ENCODE data around the gene KLRF2.
"Not testable (repeated sequence)": the region's sequence is repeated elsewhere in the genome, so short reads cannot be mapped to it uniquely, and the experiment has no call there.

KLRF2 gene

GRCh38 chr12:9868951-9869306 is 12.4 kb upstream of the KLRF2 start:
- no peak for TF ChIP-seq JUND (IDR thresholded peaks at IDR 0.05; ENCODE audit: low read depth)
- in situ Hi-C loops (cut with HindIII; ENCODE audit: low pct_unique_long_range_greater_than_20kb, low sequenced_read_pairs), result no loop called here
- DNase-seq (ENCODE audit: low read depth in 1 of 2, low spot score in 1 of 2), result no peak

- TF ChIP-seq JUND (IDR thresholded peaks at IDR 0.05; ENCODE audit: low read depth), result no peak
- in situ Hi-C loops (cut with HindIII; ENCODE audit: low pct_unique_long_range_greater_than_20kb, low sequenced_read_pairs), result no loop called here
- no peak for DNase-seq (ENCODE audit: low read depth in 1 of 2, low spot score in 1 of 2)
Measured at GRCh38 chr12:9869307-9870161, 11.8 kb upstream of the KLRF2 start, which contains the start of gene CLEC2B. TSS of gene CLEC2B (minus strand) at chr12:9869354.

DNA sequence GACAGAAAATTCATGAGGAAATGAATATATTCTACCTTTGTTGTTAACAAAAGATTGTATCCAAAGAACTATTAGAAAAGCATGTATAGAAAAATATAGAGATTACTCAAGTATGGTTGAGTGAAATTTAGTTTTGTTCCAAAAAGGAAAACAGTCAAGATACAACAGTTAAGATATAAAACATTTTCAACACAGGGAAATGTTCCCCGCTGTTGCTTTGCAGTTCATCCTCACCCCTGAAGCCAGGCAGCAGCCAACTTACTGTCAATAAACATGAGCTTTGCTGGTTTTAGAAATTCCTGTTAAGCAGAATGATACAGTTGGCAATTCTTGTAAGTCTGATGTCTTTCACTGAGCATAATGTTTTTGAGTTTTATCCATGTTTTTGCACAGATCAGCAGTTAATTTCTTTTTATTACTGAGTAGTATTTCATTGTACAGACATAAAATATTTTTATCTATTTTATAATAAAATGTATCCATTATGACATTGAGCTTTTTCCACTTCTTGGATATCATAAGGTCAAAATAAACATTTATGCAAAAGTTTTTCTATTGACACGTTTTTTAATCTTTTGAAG is 10.9 kb upstream of the KLRF2 start:
- in situ Hi-C loops (cut with HindIII; ENCODE audit: low pct_unique_long_range_greater_than_20kb, low sequenced_read_pairs), result no loop called here
- no peak for DNase-seq (ENCODE audit: low read depth in 1 of 2, low spot score in 1 of 2)
- TF ChIP-seq JUND (IDR thresholded peaks at IDR 0.05; ENCODE audit: low read depth), result no peak

DNA sequence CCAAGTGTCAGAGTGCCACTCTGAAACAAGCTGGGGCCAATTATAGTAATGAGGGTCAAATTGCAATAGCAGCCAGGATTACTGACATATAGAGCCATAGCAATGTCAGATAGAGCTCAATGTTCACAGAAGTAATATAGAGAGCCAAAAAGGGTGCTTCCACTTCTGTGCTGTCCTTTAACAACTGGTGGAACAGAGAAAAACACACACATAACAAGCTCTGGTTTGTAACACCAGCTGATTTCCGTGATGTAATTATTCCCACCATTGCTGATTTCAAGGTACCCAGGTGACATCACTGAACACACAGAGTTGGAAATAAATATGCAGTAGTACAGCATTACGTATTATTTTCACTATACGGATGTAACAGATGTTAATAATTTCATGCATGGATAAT is 9.1 kb upstream of the KLRF2 start:
- no peak for DNase-seq (ENCODE audit: low read depth in 1 of 2, low spot score in 1 of 2)
- in situ Hi-C loops (cut with HindIII; ENCODE audit: low pct_unique_long_range_greater_than_20kb, low sequenced_read_pairs), result no loop called here
- no peak for TF ChIP-seq JUND (IDR thresholded peaks at IDR 0.05; ENCODE audit: low read depth)

DNA sequence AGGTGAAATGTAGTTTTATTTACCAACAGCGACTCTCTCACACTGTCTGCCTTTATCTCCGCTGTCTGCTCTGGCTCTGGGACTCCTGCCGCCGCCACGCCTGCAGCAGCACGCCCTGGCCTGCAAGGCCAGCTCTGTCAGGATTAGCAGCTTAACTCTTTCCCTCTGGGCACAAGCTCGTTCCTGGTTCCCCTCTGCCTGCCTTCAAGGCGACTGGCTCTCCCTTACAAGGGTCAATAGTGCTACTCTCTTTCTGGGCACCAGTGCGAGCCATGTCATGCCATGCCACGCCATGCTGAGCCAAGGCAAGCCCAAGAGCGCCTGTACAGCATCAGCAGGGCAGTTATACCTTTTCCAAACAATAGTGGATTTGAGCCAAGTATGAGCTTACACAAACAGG is 8.5 kb upstream of the KLRF2 start:
- in situ Hi-C loops (cut with HindIII; ENCODE audit: low pct_unique_long_range_greater_than_20kb, low sequenced_read_pairs), result no loop called here
- TF ChIP-seq JUND (IDR thresholded peaks at IDR 0.05; ENCODE audit: low read depth), result no peak
- DNase-seq (ENCODE audit: low read depth in 1 of 2, low spot score in 1 of 2), result peak in 1 of 2 experiments; percentile 46

GRCh38 chr12:9876120-9876519 is 5.2 kb upstream of the KLRF2 start:
- in situ Hi-C loops (cut with HindIII; ENCODE audit: low pct_unique_long_range_greater_than_20kb, low sequenced_read_pairs), result not testable (repeated sequence)

GRCh38 chr12:9880532-9881078 is 684 bp upstream of the KLRF2 start:
- no peak for TF ChIP-seq JUND (IDR thresholded peaks at IDR 0.05; ENCODE audit: low read depth)
- DNase-seq (ENCODE audit: low read depth in 1 of 2, low spot score in 1 of 2), result no peak
- in situ Hi-C loops (cut with HindIII; ENCODE audit: low pct_unique_long_range_greater_than_20kb, low sequenced_read_pairs), result no loop called here

More at GRCh38 chr12:9876120-9876519, 5.2 kb upstream of the KLRF2 start:
- not testable (repeated sequence) for DNase-seq (ENCODE audit: low read depth in 1 of 2, low spot score in 1 of 2)

DNA sequence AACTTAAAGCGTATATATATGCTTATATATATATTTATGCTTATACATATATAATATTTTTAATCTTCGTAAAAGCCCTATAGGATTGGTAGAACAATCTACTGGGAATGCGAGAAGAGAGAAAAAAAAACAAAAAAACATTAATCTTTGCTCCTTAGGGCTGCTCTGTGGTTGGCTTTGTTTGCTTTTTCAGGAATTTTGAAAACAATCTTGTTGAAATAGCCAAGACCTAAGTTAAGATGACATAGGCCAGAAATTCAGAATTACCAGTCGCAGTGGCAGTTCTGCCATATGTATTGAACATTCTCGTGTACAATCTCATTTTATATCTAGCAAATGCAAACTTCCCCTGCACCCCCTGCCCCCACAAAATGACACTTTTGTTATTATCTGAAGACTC is 699 bp downstream of the KLRF2 start:
- TF ChIP-seq JUND (IDR thresholded peaks at IDR 0.05; ENCODE audit: low read depth), result no peak
- in situ Hi-C loops (cut with HindIII; ENCODE audit: low pct_unique_long_range_greater_than_20kb, low sequenced_read_pairs), result no loop called here
- peak in 1 of 2 experiments; percentile 45 for DNase-seq (ENCODE audit: low read depth in 1 of 2, low spot score in 1 of 2)

- TF ChIP-seq JUND (IDR thresholded peaks at IDR 0.05; ENCODE audit: low read depth), result no peak
- in situ Hi-C loops (cut with HindIII; ENCODE audit: low pct_unique_long_range_greater_than_20kb, low sequenced_read_pairs), result no loop called here
- DNase-seq (ENCODE audit: low read depth in 1 of 2, low spot score in 1 of 2), result peak in 1 of 2 experiments; percentile 45
Measured at GRCh38 chr12:9883175-9883574, 1.9 kb downstream of the KLRF2 start.

- in situ Hi-C loops (cut with HindIII; ENCODE audit: low pct_unique_long_range_greater_than_20kb, low sequenced_read_pairs), result no loop called here
- no peak for TF ChIP-seq JUND (IDR thresholded peaks at IDR 0.05; ENCODE audit: low read depth)
- no peak for DNase-seq (ENCODE audit: low read depth in 1 of 2, low spot score in 1 of 2)
Measured at GRCh38 chr12:9888665-9889273, 7.5 kb downstream of the KLRF2 start.

GRCh38 chr12:9895215-9895971 is 14.1 kb downstream of the KLRF2 start:
- no peak for TF ChIP-seq JUND (IDR thresholded peaks at IDR 0.05; ENCODE audit: low read depth)
- no peak for DNase-seq (ENCODE audit: low read depth in 1 of 2, low spot score in 1 of 2)
- in situ Hi-C loops (cut with HindIII; ENCODE audit: low pct_unique_long_range_greater_than_20kb, low sequenced_read_pairs), result no loop called here

DNA sequence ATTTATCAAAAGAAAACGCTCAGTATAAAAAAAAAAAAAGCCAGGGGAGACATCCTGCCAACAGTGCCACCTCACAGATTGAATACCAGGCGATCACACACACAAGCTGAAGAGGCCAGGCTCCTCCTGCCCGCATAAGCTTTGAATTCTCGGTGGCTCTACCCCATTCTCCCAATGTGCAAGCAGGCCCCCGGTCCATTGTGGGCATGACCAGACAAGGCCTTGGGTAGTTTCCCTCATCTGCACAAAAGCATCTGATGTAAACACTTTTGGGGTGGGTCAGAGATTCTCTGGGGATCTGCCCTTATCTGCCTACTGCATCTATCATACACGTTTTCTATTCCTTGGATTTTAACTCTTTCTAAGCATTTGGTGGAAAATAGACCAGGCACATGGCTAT is 16.2 kb downstream of the KLRF2 start:
- in situ Hi-C loops (cut with HindIII; ENCODE audit: low pct_unique_long_range_greater_than_20kb, low sequenced_read_pairs), result no loop called here
- no peak for TF ChIP-seq JUND (IDR thresholded peaks at IDR 0.05; ENCODE audit: low read depth)
- no peak for DNase-seq (ENCODE audit: low read depth in 1 of 2, low spot score in 1 of 2)

Measured in T47D (cell line).